Endothelial cell of hepatic sinusoid (primary cell): ENCODE data around the gene LRMDA.

ENCODE experiments used
- in situ Hi-C: cut with HindIII; loops from 2 replicates; pipeline ENCODE4 v1.10.0; 2017; ENCODE audit warnings: low sequenced_read_pairs

LRMDA gene

DNA sequence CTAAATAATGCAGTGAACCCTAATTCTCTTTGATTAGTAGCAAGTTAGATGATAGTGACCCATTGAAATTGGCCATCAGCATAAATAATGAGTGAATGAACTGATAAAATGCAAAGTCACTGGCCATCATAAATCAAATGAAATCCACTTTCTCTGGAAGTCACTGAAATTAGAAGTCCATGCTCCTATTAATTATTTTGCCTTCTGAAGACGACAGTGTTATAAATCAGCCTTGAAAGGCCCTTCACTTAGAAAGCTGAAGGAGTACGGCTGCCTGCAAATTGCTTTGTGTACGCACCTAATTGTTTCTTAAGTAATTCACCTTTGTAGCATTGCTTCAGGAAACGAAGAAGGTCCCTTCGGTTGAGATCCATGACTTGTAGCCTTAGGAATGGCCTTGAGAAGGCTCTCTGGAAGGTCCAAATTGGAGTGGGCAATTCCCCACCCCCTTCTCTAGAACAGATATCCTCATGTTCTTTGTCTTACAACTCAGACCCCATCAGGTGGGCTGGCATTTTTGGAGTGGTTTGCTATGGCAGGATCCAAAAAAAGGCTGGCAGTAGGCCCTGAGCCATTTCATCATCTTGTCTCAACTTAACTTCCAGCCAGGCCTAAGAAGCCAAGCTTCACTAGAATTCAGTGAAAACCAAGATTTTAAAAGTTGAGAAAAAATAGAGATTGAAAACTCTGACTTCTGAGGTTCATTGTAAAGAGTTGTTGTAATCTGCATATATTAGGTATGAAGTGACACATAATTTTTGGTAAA lies 420.3 kb downstream of the LRMDA start:
- in situ Hi-C loops: no loop called here

DNA sequence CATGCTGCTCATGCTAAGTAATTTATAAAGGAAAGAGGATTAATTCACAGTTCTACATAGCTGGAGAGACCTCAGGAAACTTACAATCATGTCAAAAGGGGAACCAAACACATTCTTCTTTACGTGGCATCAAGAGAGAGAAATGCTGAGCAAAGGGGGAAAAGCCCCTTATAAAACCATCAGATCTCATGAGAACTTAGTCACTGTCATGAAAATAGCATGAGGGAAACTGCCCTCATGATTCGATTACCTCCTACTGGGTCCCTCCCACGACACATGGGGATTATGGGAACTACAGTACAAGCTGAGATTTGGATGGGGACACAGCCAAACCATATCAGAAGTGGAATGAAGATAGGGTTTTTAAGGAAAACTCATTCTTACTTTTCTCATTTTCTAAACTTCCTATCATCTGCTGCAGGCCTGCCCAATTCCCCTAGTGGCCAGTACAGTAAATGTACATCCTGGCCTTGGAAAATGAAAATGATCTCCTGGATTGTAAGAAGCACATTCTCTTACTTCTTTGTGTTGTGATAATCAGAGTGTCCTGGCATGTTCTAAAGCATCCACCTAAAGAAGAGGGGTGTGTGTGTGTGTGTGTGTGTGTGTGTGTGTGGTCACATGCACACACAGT lies 421.5 kb downstream of the LRMDA start:
- in situ Hi-C loops: no loop called here

DNA sequence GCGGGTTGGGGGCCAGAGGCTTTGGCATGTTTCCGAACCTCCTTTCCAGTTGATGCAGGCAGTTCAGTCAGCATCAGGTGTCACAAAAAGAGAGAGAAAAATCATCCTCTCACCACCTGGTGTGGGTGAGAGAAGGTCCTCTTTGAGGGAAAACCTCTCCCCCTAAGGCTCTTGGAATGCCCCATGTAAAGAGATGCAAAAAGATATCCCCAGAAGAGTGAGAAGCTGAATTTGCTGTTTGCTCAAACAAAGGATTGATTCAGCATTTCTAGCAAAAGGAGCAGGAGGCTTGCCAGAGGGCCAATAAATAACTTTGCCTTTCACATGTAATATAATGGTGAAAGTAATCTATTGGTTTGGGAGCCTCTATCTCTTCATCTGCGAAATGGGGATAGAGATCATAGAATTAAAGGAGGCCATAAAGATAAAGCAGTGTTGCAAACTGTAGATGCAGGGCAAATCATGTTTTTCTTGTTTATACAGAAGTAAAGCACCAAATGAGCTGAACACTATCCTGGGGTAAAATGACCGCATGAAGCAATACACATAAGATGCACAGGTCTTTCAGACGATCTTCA lies 425.9 kb downstream of the LRMDA start:
- in situ Hi-C loops: no loop called here

DNA sequence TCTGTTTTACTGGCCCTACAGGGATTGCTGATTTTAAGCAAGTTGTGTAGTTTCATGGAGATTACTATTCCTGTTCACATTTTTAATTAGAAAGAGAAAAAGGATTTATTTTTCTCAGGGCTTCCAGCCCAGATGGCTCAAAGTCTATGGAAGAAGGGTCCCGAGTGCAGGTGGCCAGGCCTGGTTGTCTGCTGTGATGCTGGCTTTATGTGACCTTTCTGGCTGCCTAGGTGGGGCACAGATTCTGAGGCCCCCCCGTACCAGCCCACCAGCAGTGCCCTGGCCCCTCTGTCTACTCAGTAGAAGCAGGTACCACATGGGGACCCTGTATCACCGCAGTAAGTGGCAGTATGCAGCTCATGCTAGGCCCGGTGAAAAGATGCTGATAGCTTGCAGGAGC lies 426.5 kb downstream of the LRMDA start:
- in situ Hi-C loops: no loop called here

DNA sequence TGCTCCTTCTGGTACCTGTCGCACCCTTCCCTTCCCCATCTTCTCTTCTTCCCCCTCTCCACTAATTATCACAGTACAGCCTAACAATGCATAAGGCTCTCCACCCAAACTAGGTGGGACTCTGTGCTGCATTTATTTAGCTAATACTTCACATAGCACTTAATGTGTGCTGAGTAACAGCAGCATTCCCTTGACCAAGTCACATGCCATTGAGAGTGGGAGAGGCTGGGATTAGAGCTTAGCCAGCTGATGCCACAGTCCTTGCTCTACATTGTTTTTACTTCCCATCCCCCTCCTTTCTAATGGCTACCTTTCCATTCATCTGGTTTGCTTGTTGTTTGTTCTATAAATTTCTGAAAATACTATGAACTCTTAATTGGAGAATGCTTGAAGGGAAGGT lies 426.9 kb downstream of the LRMDA start:
- in situ Hi-C loops: no loop called here

DNA sequence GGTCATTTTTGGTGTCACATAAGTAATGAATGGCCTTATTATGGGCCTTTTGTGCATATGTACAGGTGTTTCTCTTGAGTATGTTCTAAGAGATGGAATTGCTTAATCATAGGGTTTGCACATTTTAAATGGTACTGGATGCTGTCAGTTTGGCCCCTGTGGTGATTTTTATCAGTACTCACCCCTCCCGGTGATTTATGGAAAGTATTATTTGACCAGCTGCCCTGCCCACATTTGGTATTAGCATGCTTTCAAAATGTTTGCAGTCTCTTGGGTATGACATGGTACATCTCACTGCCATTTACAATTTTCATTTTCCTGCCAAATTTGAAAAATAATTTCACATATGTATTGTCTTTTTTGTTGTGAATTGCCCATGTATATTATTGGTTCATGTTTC lies 427.7 kb downstream of the LRMDA start:
- in situ Hi-C loops: no loop called here

DNA sequence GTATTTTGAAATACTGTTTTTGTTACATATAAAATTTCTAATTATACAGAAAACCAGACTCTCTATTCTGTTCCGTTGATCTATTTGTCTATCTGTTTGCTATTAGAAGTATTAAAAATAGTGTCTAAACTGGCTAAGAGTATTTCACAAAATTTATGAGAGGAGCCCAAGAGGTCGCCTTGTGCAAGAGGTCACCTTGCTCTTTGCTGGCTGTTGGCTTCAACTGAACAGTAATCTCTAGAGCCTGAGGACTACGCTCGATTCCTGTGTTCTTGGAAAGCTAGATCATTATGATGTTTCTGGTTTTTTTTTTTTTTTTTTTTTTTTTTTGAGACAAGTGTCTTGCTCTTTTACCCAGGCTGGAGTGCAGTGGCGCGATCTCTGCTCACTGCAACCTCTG lies 428.6 kb downstream of the LRMDA start:
- in situ Hi-C loops: no loop called here

DNA sequence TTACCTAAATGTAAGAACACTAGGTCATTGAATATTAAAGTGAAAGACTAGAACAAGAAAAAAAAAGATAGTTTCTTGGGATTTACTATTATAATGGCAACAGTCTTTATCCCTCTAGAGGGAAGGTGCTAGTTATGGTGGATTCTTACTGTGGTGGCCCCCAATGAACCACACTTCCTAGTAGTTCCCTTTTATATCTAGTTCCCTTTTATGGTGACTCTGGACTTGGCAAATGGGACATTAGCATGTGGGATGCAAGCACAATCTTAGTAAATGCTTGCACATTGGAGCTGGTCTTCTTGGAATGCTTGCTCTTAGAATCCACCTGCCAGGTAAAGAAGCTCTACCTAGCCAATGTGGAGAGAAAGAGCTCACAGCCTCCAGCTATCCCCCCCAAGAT lies 430.2 kb downstream of the LRMDA start:
- in situ Hi-C loops: no loop called here

DNA sequence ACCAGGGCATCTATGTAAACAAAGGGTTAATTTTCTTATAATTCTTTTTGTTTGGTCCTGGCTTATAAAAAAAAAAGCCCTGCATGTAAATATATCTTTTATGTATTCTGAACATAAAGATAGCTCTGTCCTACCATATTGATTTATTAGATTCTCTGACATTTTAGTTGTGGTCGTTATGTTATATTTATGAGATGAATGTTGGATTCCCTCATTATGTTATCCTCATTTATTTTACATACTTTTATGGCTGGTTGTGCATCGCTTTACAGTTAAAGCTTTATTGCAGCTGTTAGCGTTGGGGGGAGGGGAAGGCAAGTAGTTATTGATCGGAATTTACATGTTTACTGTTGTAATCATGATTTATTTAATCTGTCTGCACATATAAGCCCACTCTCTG lies 431.5 kb downstream of the LRMDA start:
- in situ Hi-C loops: no loop called here

DNA sequence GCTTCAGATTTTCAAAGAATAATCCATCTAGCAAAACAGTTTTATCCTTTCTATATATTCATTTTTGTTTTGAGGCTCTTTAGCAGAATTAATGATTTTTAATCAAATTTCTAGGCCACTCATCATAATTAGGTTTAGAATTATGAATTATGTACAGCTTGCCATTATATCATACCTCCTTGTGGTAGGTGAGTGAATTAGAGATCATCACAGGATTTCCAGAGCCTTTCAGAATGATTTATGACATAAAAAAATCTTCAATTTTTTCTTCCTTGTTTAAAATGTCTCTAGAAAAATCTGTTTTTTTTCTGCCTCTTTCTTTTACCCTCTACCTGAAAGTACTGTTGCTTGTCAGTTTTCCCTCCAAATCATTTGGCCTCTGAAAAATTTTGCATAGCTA lies 433.3 kb downstream of the LRMDA start:
- in situ Hi-C loops: no loop called here

DNA sequence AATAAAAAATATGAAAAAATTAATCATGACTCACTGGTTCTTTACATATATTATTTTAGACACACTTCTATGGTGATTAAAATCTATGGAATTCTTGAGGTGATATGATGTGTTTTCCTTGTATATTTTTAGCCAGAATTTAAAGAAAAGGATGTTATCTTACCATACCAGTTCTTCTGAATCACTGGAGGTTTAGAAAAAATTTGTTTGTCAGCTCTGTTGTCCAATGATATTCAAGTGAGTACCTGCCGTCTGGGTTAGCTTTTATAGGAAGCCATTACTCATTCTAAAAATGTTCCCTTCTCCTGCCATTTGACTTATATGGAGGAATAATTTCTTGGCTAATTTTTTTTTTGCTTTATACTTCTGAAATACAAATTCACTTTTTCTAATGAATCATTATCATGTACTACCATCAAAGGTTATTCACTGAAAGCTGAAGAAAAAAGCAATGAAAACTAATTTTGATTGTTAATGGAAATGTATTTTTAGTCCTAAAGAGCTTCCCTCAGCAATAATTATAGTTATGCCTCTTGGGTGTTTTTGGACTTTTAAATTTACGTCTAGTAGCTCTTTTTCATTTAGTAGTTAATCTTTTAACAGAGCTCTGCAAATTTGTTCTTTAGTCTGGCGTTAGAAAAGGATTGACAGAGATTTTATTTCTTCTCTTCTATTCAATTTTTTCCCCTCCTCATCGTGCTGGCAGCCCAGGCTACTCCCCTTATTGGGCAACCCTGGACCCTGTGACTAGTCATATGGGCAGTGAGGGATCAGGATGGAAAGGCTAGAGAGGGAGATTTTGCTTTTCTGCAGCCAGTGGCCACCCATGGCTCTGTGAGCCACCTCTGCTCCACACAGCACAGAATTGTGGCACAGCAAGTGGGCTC lies 434.2 kb downstream of the LRMDA start:
- in situ Hi-C loops: no loop called here

DNA sequence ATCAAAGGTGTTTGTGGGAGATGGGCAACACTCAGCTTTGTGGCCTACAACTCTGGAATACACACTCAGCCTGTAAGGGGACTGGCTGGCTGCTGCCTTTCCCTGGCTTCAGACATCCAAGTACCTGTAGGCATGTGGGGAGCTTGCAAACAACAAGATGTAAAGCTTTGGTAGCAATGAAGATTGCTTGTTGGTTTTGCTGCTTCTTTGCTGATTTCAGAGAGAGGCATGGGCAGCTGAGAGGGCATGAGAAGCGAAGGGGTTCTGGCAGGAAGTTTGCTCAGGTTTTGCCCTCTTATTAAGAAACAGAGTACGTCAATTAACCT lies 434.8 kb downstream of the LRMDA start:
- in situ Hi-C loops: no loop called here

DNA sequence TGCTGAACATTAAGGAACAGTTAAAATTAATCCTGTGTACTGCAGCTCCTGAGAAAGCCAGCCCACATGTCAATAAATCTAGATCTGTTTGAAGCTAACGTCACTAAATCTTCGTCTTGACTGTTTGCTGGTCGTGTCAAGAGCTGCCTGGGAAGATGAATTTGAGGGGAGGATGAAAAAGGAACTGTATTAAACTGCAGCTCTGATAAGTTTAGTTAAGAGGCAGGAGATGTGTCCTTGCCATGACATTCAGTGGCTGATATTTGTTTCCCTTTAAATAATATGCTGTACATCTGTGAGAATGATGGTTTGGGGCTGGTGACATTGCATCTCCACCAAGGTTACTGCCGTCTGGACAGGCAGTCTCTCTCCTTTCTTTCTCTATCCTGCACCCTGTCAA lies 435.3 kb downstream of the LRMDA start:
- in situ Hi-C loops: no loop called here

DNA sequence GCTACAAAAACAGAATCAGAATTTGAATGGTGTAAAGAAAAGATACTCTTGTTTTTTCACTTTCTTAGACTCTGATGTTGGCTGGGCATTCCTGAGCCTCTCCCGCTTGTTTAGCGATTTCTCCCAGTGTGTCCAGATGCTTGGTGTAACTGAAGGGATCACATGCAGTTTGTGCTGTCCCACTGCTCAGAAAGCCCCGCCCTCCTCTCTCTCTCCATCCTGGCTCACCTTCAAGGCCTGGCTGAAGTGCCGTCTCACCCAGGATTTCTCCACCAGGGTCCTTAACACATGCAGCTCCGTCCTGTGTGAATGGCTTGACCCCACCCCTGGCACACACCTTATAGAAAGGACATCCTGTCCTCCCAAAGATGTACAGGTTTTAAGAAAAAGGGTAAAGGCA lies 437.1 kb downstream of the LRMDA start:
- in situ Hi-C loops: no loop called here

DNA sequence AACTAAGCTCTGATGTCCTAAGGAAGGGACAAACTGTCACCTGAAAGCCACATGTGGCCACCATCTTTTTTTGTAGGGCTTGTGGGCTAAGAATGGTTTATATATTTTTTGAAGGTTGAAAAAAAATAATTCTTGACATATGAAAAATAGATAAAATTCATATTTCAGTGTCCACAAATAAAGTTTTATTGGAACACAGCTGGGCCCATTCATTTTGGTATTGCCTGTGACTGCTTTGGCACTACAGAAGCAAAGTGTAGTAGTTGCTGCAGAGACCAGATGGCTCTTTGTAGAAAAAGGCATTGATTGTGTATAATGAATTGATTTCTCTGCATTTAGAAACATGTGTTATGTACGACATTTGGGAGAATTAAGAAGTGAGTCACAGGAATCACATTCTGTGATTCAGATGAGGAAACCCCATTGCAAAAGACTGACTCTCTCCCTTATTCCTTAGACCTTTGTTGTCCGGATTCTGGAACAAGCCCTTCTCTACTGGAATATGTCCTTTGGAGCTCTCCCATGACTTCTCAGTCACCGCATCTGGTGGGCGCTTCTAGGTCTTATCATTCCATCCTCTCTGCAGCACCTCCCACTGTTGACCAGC lies 438.7 kb downstream of the LRMDA start:
- in situ Hi-C loops: no loop called here

DNA sequence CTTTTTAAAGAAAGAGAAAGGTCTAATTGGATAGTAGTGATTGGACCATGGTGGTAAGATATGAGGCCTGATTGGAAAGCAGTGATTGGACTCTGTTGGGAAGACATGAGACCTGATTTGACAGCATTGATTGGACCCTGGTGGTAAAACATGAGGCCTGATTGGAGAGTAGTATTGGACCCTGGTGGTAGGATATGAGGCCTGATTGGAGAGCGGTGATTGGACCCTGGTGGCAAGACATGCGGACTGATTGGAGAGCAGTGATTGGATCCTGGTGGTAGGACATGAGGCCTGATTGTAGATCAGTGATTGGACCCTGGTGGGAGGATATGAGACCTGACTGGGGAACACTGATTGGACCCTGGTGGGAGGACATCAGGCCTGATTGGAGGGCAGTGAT lies 444.3 kb downstream of the LRMDA start:
- in situ Hi-C loops: no loop called here

DNA sequence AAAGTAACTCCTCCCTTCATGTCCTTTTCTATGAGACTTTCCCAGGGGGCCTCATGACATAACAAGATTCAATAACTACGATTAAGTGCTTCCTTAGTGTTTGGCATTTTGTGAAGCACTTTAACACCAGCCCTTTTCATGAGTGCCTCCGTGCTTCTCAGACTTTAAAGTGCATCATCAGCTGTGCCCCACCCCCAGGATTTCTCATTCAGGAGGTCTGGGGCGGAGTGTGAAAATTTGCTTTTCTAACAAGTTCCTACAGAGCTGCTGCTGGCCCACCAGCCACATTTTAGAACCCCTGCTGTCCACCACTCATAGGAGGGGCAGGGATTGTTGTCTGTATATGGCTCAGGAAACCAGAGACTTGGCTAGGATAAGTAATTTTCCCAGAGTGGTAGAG lies 445.3 kb downstream of the LRMDA start:
- in situ Hi-C loops: no loop called here

DNA sequence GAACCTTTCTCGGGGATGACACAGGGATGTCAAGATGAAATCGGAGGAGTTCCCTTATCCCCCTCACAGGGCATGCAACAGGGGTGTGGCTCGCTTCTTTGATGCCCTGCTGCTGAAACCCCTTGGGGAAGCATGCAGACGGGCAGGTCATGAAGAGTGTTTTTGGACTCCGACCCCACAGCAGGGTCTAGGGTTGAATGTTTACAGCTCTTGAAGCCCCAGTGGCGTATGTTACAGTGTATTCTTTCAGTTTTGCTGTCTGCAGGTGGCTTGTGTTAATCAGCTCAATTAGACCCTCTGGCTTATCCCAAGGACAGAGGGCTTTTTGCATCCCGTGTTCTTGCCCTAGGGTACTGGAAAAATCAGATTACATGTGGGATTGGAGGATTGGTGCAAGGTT lies 446.5 kb downstream of the LRMDA start:
- in situ Hi-C loops: no loop called here

DNA sequence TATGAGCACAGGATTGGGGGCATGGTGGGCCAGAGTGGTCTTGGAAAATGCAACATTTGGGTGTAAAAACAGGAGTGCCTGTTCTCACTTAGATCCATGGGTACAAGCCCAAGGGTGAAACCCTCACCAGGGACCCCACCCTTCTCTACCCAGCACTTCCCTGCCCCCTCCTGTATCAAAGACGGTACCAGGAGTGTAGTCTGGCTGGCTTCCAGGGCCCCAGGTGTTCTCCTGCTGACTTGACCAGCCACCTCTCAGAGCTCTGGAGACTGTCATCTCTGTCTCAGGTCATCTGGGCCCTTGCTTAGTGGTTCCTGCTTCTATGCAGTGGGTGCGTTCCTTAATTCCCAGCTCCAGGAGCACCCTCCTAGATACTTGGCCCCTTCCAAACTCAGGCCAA lies 447.2 kb downstream of the LRMDA start:
- in situ Hi-C loops: no loop called here

DNA sequence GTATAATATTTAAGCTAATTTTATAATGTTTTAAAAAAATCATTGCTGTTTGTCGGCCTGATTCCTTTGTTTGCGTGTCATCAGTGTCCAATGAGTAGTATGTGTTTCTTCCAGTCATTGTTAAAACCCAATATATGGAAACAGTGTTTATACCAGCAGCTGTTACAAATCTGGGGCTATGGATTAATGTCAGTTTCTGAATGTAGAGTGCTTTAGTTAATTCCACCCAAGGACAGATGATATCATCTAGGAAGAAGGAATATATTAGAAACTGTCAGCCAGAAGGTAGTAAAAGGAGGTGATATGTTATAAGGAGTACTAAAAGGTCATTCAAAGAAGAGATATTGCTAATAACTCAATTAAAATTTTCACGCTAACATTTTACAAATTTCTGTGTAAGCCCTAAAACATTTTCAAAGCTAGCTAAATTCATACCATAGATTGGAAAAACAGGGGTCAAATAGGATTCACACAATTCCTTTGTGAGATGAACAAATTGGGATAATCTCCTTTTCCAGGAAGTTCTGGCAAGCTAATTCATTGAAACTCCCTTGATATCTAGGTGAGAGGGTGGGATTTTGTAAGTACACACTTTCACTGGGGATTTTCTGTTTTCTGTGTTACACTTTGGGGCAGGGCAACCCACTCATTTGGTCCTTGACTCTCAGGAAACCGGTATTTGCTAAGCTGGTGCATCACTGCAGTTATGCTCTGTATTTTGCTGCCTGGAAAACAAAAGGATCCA lies 448.8 kb downstream of the LRMDA start:
- in situ Hi-C loops: no loop called here
